DMS114 treated with DMSO at 0.1 percent for 48 hours (cell line): ENCODE data around the gene GNB4.
A peak's percentile ranks its signal among the peaks of the same experiment; 100 is the strongest.

Source experiments
- DNase-seq: peaks from one replicate; lab custom pipeline; 2025; ENCODE audit not compliant: unreplicated experiment; lab: John Stamatoyannopoulos, UW

The GNB4 gene

GRCh38 chr3:179451265-179452175 lies at the start of gene GNB4:
Gene GNB4 (minus strand): TSS chr3:179451470. CDS start chr3:179426200, 25,270 bp downstream.
- DNase-seq, result peak; percentile 84

- DNase-seq, result no peak
These were observed 44.2 kb upstream of the GNB4 start for GRCh38 chr3:179495483-179495882.

GRCh38 chr3:179493260-179493659 lies 42.0 kb upstream of the GNB4 start:
- DNase-seq, result no peak

GRCh38 chr3:179488213-179488612 lies 36.9 kb upstream of the GNB4 start:
- no peak for DNase-seq

GRCh38 chr3:179486806-179487205 lies 35.5 kb upstream of the GNB4 start:
- DNase-seq, result no peak

DNA sequence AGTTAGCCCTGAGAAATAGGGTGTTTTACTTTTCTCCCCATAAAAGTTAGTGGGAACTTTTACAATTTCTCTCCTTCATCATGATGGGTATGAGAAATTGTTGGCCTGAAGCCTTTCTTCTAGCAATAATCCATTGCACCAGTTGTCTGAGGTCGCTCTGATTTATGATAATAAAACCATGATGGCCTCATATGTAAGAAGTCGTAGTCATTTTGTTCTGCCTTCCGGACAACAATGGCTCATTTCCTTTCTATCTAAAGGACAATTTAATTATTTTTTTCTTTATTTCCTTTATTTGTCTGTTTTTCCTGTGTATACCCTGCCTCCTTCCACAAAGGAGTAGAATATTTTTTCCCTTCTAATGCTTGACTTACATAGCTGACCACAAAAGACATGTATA lies 31.6 kb upstream of the GNB4 start:
- DNase-seq, result no peak

DNA sequence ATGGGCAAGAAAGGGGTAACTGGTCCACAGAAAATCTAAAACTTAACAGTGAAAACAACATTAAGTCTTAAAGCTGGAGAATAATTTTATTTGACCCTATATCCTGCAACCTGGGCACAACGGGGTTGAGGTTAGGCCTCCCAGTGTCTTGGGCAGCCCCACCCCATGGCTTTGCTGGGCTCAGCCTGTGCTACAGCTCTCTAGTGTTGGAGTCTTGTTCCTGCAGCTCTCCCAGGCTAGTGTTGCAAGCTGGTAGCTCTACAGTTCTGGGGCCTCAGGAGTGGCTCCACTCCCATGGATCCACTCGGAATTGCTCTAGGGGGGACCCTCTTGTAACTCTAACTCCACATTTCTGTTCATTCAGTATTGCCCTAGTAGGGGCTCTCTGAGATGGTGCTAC lies 24.9 kb upstream of the GNB4 start:
- no peak for DNase-seq

GRCh38 chr3:179474480-179474879 lies 23.2 kb upstream of the GNB4 start:
- no peak for DNase-seq

- no peak for DNase-seq
These were observed 22.3 kb upstream of the GNB4 start for GRCh38 chr3:179473565-179473964.

GRCh38 chr3:179464323-179465092 lies 13.2 kb upstream of the GNB4 start:
- DNase-seq, result no peak

DNA sequence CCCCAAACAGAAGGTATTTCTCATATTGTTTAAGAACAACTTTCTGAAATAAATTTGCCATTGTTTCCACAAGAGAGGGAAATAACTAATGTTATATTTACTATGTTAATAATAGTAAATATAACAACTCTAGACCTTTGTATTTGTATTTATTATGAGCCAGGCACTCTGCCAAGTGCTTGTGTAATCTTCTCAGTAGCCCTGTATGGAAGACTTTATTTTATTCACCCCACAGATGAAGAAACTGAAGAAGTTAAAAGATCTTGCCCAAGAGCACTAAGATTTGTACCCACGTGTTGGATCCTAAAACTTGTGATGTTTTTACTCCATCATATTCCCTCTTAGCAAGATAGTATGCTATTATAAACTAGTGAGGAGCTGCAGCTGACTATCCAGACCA lies 12.0 kb upstream of the GNB4 start:
- DNase-seq, result no peak

DNA sequence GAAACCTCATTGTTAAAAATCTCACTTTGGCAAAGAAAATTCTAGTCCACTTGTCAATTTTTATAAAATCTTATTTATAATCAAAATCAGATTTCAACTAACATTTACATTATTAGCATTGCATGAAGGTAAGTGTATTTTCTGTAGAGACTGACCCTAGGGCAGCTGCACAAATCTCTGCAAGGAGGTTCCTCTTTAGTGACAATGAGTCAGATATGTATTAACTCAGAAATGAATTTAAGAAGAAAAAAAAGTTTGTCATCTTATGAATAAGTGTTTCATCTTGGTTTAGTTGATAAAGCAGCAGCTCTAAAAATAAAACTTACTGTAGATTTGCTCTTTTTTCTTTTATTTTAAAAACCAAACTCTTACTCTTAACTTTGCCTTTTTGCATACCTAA lies 9.0 kb upstream of the GNB4 start:
- DNase-seq, result no peak

- no peak for DNase-seq
These were observed 4.7 kb upstream of the GNB4 start for GRCh38 chr3:179455954-179456353.

- DNase-seq, result no peak
These were observed 3.6 kb upstream of the GNB4 start for GRCh38 chr3:179454887-179455286.

- no peak for DNase-seq
These were observed 2.7 kb upstream of the GNB4 start for GRCh38 chr3:179453967-179454366.

- DNase-seq, result no peak
These were observed 1.6 kb upstream of the GNB4 start for GRCh38 chr3:179452872-179453271.

GRCh38 chr3:179452176-179452564 lies 900 bp upstream of the GNB4 start:
- DNase-seq, result peak; percentile 68

DNA sequence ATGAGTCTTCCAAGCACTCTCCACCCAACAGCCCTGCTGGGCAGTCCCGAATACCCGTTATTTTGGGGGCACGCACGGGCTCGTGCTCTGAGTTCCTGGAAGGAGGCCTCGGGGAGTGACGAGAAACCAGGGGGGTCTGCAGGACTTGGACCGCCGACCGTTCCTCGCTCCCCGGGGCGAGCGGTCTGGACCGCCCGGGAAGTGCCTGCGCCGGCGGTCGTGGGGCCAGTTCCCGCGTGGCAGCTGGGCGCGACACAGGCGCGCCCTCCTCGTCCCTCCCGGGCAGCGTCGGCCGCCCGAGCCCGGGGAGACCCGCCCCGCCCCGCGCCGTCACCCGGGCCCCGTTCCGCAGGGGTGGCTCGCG lies 387 bp downstream of the GNB4 start:
- DNase-seq, result no peak

GRCh38 chr3:179450261-179450701 lies 989 bp downstream of the GNB4 start:
- no peak for DNase-seq

- DNase-seq, result no peak
These were observed 1.6 kb downstream of the GNB4 start for GRCh38 chr3:179449636-179450035.

DNA sequence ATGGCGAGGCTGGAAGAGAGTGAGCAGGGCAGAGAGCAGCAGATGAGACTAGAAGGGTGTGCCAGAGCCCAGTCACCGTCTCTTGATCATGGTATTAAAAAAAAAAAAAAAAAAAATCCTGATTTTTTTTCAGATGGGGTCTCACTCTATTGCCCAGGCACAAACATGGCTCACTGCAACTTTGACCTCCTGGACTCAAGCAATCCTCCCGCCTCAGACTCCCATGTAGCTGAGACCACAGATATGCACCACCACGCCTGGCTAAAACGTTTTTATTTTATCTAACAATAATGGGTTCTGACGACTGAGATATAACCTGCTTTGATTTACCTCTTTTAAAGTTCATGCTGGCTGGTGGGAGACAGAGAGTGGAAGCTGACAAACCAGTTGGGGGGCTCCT lies 4.0 kb downstream of the GNB4 start:
- no peak for DNase-seq

DNA sequence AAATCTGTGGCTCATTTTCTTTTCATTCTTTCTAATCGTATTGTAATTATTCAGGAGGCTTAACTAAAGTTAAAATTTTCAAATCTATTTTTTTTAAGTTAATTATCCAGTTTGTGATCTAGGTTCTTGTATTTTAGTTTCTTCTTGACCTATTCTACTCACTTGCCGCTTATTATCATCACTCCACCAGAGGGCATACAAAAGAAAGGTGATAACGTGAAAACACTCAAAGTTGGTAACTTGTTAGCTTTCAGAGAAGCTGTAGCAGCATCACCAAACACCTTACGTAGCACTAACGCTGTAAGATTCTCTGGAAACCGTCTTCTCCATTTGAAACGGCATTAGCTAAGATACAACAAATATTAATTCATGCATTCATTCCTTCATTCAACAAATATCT lies 4.8 kb downstream of the GNB4 start:
- no peak for DNase-seq
